Transverse colon (tissue), 4 donors: Measurements from ENCODE around the gene NCCRP1.

Experiments used
- EP300 ChIP-seq: sonication (generic); formaldehyde crosslinking; IDR thresholded peaks from one replicate; pipeline ENCODE4 v1.6.1; 2017; ENCODE audit warnings: antibody characterized with exemption, low read depth
- POLR2A ChIP-seq: fragments of 450-650 bp; IDR thresholded peaks from one replicate; pipeline ENCODE4 v1.6.1; 2016; ENCODE audit warnings: antibody characterized with exemption, mild to moderate bottlenecking, moderate library complexity
- POLR2AphosphoS5 ChIP-seq, 3 donors: sonication (generic); formaldehyde crosslinking; IDR thresholded peaks; one replicate each; pipeline ENCODE4 v1.6.1; 2016; ENCODE audit warnings: antibody characterized with exemption in 3 of 3
- TF ChIP-seq, protein P1 (sequence below), 5 experiments: fragments of 200-600 bp in 3 of 5; fragments of 450-650 bp in 2 of 5; sonication (generic) in 3 of 5; IDR thresholded peaks; 1 replicate in 2 of 5; 2 replicates in 3 of 5; pipeline ENCODE4 v1.5.1; 2016 to 2017; ENCODE audit warnings: antibody characterized with exemption in 5 of 5, inconsistent platforms in 3 of 5, mild to moderate bottlenecking in 2 of 5, moderate library complexity in 1 of 5

DNA sequence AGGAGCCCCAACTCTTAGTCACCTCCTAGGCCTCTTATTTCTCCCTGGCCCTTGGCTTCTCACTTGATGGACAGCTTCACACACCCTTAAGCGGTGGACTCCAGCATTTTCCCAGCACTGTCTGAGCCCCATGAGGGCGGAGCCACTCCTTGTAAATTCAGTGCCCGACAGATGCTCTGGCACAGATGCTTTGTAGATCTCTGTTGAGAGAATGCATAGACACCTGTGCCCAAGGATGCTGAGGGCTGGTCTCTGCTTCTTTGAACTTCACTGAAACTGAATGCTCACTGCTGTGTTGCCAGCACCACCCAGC, 4.0 kb downstream of the NCCRP1 start:
- TF ChIP-seq POLR2A (no peak), POLR2AphosphoS5 (IDR thresholded peaks at IDR 0.05) (no peak), EP300 (no peak)
- TF ChIP-seq, protein P1, sequence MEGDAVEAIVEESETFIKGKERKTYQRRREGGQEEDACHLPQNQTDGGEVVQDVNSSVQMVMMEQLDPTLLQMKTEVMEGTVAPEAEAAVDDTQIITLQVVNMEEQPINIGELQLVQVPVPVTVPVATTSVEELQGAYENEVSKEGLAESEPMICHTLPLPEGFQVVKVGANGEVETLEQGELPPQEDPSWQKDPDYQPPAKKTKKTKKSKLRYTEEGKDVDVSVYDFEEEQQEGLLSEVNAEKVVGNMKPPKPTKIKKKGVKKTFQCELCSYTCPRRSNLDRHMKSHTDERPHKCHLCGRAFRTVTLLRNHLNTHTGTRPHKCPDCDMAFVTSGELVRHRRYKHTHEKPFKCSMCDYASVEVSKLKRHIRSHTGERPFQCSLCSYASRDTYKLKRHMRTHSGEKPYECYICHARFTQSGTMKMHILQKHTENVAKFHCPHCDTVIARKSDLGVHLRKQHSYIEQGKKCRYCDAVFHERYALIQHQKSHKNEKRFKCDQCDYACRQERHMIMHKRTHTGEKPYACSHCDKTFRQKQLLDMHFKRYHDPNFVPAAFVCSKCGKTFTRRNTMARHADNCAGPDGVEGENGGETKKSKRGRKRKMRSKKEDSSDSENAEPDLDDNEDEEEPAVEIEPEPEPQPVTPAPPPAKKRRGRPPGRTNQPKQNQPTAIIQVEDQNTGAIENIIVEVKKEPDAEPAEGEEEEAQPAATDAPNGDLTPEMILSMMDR (IDR thresholded peaks at IDR 0.05): no peak
